GM12878 (cell line): ENCODE data around the gene CRB2. TPM values are rescaled to one million over a fixed set of nuclear protein-coding genes. Genes with fewer than 3 reads are reported as not detected.
A peak's percentile ranks its signal among the peaks of the same experiment; 100 is the strongest.

ENCODE experiments used
- ASH2L ChIP-seq: fragments of 300-600, 200-600 bp; sonication (generic); IDR thresholded peaks from 2 replicates; pipeline ENCODE4 v1.6.1; 2017; ENCODE audit warnings: low read depth, mild to moderate bottlenecking, borderline replicate concordance
- BACH1 ChIP-seq: fragments of 450-650 bp; IDR thresholded peaks from 2 replicates; pipeline ENCODE4 v1.6.1; 2017; ENCODE audit warnings: mild to moderate bottlenecking, borderline replicate concordance
- CREM ChIP-seq: IDR thresholded peaks from 2 replicates; pipeline ENCODE4 v1.6.1; 2014; ENCODE audit warnings: antibody characterized with exemption, low read depth
- EED ChIP-seq: sonication (generic); IDR thresholded peaks from 2 replicates; pipeline ENCODE4 v1.6.1; 2016; ENCODE audit warnings: antibody characterized with exemption, low read depth
- EGR1 ChIP-seq, 2 experiments: IDR thresholded peaks; 1 replicate in 1 of 2; 2 replicates in 1 of 2; pipeline ENCODE4 v1.6.1; 2011 to 2012; ENCODE audit warnings: low read depth in 2 of 2, low read length in 2 of 2, borderline replicate concordance in 1 of 2, mild to moderate bottlenecking in 1 of 2, moderate library complexity in 1 of 2
- FOXM1 ChIP-seq: IDR thresholded peaks from 2 replicates; pipeline ENCODE4 v1.6.1; 2012; ENCODE audit warnings: low read depth, mild to moderate bottlenecking, inconsistent platforms, low read length, moderate library complexity
- JUNB ChIP-seq: IDR thresholded peaks from 2 replicates; pipeline ENCODE4 v1.6.1; 2016; ENCODE audit warnings: antibody characterized with exemption, mild to moderate bottlenecking
- KAT2A ChIP-seq: conservative IDR thresholded peaks from 2 replicates; pipeline ENCODE4 v1.6.1; 2011; ENCODE audit warnings: low read depth, low read length; ENCODE audit not compliant: control insufficient read depth
- MEF2A ChIP-seq: IDR thresholded peaks from 2 replicates; pipeline ENCODE4 v1.6.1; 2011; ENCODE audit warnings: low read depth, mild to moderate bottlenecking, low read length, moderate library complexity; ENCODE audit not compliant: insufficient read depth
- NFYA ChIP-seq: IDR thresholded peaks from 2 replicates; pipeline ENCODE4 v1.6.1; 2011; ENCODE audit warnings: low read depth, mild to moderate bottlenecking, low read length, improper control_type of control experiment, borderline replicate concordance
- NFYB ChIP-seq: IDR thresholded peaks from 2 replicates; pipeline ENCODE4 v1.6.1; 2011; ENCODE audit warnings: low read depth, mild to moderate bottlenecking, low read length, improper control_type of control experiment, moderate library complexity; ENCODE audit not compliant: insufficient read depth
- PAX5 ChIP-seq: IDR thresholded peaks from 2 replicates; pipeline ENCODE4 v1.6.1; 2011; ENCODE audit warnings: low read depth, low read length, borderline replicate concordance
- POU2F2 ChIP-seq: IDR thresholded peaks from 3 replicates; pipeline ENCODE4 v1.6.1; 2011; ENCODE audit warnings: low read depth, mild to moderate bottlenecking, low read length, borderline replicate concordance
- RCOR1 ChIP-seq: conservative IDR thresholded peaks from 2 replicates; pipeline ENCODE4 v1.6.1; 2012; ENCODE audit warnings: low read depth, low read length, improper control_type of control experiment
- SMAD5 ChIP-seq: IDR thresholded peaks from 2 replicates; pipeline ENCODE4 v1.6.1; 2016; ENCODE audit warnings: antibody characterized with exemption, low read depth
- ZBTB11 ChIP-seq: fragments of 450-650 bp; formaldehyde crosslinking; IDR thresholded peaks from 2 replicates; pipeline ENCODE4 v1.5.0; 2022; ENCODE audit warnings: mild to moderate bottlenecking, missing genetic modification characterization
- ZNF217 ChIP-seq: fragments of 450-650 bp; IDR thresholded peaks from 2 replicates; pipeline ENCODE4 v1.6.1; 2017; ENCODE audit warnings: antibody characterized with exemption, mild to moderate bottlenecking
- polyA plus RNA-seq, 11 experiments: library from polyadenylated mRNA; depleted of rRNA in 4 of 11; unstranded in 6 of 11; stranded (reverse) in 5 of 11; fragments of >200 nt; fragmentation: Nextera tagmentation in 4 of 11; fragmentation: Illumina TruSeq in 1 of 11; extraction: Ambion mirVana in 4 of 11; extraction: Trizol in 1 of 11; gene quantifications; 1 replicate in 1 of 11; 2 replicates in 10 of 11; pipeline versions ENCODE4 v1.2.1 to v1.2.3, GENCODE V29; 2011 to 2016; ENCODE audit warnings: inconsistent platforms in 2 of 11, missing spikeins in 2 of 11, low read depth in 1 of 11
- total RNA-seq, 4 experiments: library from RNA; depleted of rRNA in 3 of 4; stranded (reverse); fragments of >200 nt in 3 of 4; fragmentation: Illumina TruSeq in 1 of 4; extraction: Trizol in 1 of 4; gene quantifications; 2 replicates each; pipeline versions ENCODE4 v1.2.1 to v1.2.3, GENCODE V29; 2013 to 2021
- TF ChIP-seq, protein P1 (sequence below): fragments of 450-650 bp; IDR thresholded peaks from 2 replicates; pipeline ENCODE4 v1.6.1; 2017; ENCODE audit warnings: mild to moderate bottlenecking, moderate library complexity
- TF ChIP-seq, protein P2 (sequence below): fragments of 450-650 bp; IDR thresholded peaks from 2 replicates; pipeline ENCODE4 v1.6.1; 2017; ENCODE audit warnings: antibody characterized with exemption, mild to moderate bottlenecking, moderate library complexity

The CRB2 gene
- total and polyA plus RNA-seq, 10 of the 15 experiments (the other 5 are each of a cell fraction or from before 2014, with no cell fraction given) = 0.01 to 0.80 (median 0.23) TPM; not detected in 3

GRCh38 chr9:123318202-123318601 is 37.8 kb upstream of the CRB2 start (continued):
- TF ChIP-seq, protein P1, sequence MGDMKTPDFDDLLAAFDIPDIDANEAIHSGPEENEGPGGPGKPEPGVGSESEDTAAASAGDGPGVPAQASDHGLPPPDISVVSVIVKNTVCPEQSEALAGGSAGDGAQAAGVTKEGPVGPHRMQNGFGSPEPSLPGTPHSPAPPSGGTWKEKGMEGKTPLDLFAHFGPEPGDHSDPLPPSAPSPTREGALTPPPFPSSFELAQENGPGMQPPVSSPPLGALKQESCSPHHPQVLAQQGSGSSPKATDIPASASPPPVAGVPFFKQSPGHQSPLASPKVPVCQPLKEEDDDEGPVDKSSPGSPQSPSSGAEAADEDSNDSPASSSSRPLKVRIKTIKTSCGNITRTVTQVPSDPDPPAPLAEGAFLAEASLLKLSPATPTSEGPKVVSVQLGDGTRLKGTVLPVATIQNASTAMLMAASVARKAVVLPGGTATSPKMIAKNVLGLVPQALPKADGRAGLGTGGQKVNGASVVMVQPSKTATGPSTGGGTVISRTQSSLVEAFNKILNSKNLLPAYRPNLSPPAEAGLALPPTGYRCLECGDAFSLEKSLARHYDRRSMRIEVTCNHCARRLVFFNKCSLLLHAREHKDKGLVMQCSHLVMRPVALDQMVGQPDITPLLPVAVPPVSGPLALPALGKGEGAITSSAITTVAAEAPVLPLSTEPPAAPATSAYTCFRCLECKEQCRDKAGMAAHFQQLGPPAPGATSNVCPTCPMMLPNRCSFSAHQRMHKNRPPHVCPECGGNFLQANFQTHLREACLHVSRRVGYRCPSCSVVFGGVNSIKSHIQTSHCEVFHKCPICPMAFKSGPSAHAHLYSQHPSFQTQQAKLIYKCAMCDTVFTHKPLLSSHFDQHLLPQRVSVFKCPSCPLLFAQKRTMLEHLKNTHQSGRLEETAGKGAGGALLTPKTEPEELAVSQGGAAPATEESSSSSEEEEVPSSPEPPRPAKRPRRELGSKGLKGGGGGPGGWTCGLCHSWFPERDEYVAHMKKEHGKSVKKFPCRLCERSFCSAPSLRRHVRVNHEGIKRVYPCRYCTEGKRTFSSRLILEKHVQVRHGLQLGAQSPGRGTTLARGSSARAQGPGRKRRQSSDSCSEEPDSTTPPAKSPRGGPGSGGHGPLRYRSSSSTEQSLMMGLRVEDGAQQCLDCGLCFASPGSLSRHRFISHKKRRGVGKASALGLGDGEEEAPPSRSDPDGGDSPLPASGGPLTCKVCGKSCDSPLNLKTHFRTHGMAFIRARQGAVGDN = 0 out of 2 replicates have a peak, but pooled peaks have one; percentile 43
- TF ChIP-seq, protein P2, sequence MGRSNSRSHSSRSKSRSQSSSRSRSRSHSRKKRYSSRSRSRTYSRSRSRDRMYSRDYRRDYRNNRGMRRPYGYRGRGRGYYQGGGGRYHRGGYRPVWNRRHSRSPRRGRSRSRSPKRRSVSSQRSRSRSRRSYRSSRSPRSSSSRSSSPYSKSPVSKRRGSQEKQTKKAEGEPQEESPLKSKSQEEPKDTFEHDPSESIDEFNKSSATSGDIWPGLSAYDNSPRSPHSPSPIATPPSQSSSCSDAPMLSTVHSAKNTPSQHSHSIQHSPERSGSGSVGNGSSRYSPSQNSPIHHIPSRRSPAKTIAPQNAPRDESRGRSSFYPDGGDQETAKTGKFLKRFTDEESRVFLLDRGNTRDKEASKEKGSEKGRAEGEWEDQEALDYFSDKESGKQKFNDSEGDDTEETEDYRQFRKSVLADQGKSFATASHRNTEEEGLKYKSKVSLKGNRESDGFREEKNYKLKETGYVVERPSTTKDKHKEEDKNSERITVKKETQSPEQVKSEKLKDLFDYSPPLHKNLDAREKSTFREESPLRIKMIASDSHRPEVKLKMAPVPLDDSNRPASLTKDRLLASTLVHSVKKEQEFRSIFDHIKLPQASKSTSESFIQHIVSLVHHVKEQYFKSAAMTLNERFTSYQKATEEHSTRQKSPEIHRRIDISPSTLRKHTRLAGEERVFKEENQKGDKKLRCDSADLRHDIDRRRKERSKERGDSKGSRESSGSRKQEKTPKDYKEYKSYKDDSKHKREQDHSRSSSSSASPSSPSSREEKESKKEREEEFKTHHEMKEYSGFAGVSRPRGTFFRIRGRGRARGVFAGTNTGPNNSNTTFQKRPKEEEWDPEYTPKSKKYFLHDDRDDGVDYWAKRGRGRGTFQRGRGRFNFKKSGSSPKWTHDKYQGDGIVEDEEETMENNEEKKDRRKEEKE = no peak
- TF ChIP-seq NFYA = no peak
- TF ChIP-seq RCOR1 = 0 out of 2 replicates have a peak, but pooled peaks have one; percentile 17
- no peak for TF ChIP-seq BACH1
- TF ChIP-seq SMAD5 = no peak
- peak; percentile 45 for TF ChIP-seq EED
- TF ChIP-seq ZNF217 = peak; percentile 47; the same call in 1 of the 2 replicates
- TF ChIP-seq PAX5 = peak; percentile 57; the same call in 1 of the 2 replicates
- TF ChIP-seq FOXM1 = no peak
- TF ChIP-seq ZBTB11 (CRISPR knock-in tag) = no peak
- peak; percentile 71 for TF ChIP-seq CREM
- TF ChIP-seq NFYB = no peak
- peak; percentile 94 for TF ChIP-seq JUNB
- no peak for TF ChIP-seq KAT2A
- no peak for TF ChIP-seq EGR1 (IDR thresholded peaks at IDR 0.05; ENCODE audit: borderline replicate concordance in 1 of 2, low read depth in 2 of 2, low read length in 2 of 2)
- TF ChIP-seq POU2F2 = no peak
- TF ChIP-seq MEF2A = 0 out of 2 replicates have a peak, but pooled peaks have one; percentile 57
- TF ChIP-seq ASH2L = no peak
